Measurements from ENCODE around the gene LCAT. TPM values are rescaled to one million over a fixed set of nuclear protein-coding genes. Genes with fewer than 3 reads are reported as not detected.

LCAT gene
- total and polyA plus RNA-seq, 2 experiments from 2014 or later: 13.7 to 18.9 TPM

DNA sequence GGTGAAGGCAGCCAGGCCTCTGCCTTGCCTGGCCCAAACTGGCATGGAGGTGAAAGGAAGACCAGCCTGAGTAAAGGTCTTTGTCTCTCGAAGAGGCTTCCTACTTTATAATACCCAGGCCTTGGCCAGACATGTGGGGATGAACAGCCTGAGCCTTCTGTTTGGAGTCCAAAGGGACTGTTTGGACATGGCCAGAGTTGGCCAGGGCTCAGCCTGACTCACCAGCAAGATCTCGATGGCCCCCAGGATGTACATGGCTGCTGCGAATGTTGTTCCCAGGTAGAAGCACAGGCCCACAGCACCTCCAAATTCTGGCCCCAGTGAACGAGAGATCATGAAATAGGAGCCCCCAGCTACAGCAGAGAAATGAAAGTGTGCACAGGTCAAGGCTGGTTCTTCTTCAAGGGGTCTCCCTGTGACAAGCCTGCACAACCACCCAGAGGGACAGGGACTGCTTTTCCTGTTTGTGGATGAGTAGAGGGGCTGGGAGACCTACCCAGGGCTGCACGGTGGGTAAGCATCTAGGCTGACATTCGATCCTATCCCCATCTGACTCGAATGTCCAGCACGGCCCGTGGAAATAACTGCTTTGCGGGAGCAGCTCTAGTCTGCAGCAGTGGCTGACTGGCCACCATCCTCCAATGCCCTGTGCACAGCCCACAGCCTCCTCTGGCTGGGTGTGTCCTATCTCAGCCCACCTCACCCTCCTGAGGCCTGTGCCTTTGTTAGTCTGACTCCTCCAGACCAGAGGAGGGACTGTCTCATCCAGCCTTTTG lies 10.7 kb upstream of the LCAT start:
- Mint-ChIP-seq H3K4me1 (no peaks in the 10 kb centered on the region; the same call in 2 of the 3 replicates), H3K9me3 (no peaks in the 10 kb centered on the region), H3K27me3 (ENCODE audit: insufficient read depth, low read depth, poor library complexity) (peaks cover 3% of the 10 kb centered on the region), H3K36me3 (ENCODE audit: low read depth) (peaks cover 40% of the 10 kb centered on the region), H3K4me3 (no peak overlapping the region), H3K27ac (no peak overlapping the region)
- Histone ChIP-seq H3K9me2 (ENCODE audit: insufficient read depth) (no peaks in the 10 kb centered on the region), H3F3A (replicated peaks; ENCODE audit: low read depth) (no peaks in the 10 kb centered on the region), H2AFZ (no peak overlapping the region), H3K27ac (ENCODE audit: low read depth) (no peak overlapping the region), H3K4me1 (ENCODE audit: insufficient read depth) (no peaks in the 10 kb centered on the region), H4K20me1 (replicated peaks; ENCODE audit: insufficient read depth) (peaks cover 4% of the 10 kb centered on the region; the same call in 1 of the 2 replicates), H3K36me3 (ENCODE audit: insufficient read depth) (no peaks in the 10 kb centered on the region; the same call in 1 of the 2 replicates), H3K4me3 (no peak overlapping the region), H3K27me3 (ENCODE audit: insufficient read depth) (no peaks in the 10 kb centered on the region), H3K79me2 (replicated peaks; ENCODE audit: insufficient read depth) (no peaks in the 10 kb centered on the region), H3K4me2 (no peak overlapping the region)
- DNase-seq (ENCODE audit: low spot score) (no peak), ATAC-seq (no peak)
- no peak for TF ChIP-seq EZH2phosphoT487 (IDR thresholded peaks at IDR 0.05; ENCODE audit: unreplicated experiment)
- no peak for TF ChIP-seq ZNF331 (CRISPR knock-in tag; IDR thresholded peaks at IDR 0.05; ENCODE audit: low read depth)
- TF ChIP-seq, protein P1, sequence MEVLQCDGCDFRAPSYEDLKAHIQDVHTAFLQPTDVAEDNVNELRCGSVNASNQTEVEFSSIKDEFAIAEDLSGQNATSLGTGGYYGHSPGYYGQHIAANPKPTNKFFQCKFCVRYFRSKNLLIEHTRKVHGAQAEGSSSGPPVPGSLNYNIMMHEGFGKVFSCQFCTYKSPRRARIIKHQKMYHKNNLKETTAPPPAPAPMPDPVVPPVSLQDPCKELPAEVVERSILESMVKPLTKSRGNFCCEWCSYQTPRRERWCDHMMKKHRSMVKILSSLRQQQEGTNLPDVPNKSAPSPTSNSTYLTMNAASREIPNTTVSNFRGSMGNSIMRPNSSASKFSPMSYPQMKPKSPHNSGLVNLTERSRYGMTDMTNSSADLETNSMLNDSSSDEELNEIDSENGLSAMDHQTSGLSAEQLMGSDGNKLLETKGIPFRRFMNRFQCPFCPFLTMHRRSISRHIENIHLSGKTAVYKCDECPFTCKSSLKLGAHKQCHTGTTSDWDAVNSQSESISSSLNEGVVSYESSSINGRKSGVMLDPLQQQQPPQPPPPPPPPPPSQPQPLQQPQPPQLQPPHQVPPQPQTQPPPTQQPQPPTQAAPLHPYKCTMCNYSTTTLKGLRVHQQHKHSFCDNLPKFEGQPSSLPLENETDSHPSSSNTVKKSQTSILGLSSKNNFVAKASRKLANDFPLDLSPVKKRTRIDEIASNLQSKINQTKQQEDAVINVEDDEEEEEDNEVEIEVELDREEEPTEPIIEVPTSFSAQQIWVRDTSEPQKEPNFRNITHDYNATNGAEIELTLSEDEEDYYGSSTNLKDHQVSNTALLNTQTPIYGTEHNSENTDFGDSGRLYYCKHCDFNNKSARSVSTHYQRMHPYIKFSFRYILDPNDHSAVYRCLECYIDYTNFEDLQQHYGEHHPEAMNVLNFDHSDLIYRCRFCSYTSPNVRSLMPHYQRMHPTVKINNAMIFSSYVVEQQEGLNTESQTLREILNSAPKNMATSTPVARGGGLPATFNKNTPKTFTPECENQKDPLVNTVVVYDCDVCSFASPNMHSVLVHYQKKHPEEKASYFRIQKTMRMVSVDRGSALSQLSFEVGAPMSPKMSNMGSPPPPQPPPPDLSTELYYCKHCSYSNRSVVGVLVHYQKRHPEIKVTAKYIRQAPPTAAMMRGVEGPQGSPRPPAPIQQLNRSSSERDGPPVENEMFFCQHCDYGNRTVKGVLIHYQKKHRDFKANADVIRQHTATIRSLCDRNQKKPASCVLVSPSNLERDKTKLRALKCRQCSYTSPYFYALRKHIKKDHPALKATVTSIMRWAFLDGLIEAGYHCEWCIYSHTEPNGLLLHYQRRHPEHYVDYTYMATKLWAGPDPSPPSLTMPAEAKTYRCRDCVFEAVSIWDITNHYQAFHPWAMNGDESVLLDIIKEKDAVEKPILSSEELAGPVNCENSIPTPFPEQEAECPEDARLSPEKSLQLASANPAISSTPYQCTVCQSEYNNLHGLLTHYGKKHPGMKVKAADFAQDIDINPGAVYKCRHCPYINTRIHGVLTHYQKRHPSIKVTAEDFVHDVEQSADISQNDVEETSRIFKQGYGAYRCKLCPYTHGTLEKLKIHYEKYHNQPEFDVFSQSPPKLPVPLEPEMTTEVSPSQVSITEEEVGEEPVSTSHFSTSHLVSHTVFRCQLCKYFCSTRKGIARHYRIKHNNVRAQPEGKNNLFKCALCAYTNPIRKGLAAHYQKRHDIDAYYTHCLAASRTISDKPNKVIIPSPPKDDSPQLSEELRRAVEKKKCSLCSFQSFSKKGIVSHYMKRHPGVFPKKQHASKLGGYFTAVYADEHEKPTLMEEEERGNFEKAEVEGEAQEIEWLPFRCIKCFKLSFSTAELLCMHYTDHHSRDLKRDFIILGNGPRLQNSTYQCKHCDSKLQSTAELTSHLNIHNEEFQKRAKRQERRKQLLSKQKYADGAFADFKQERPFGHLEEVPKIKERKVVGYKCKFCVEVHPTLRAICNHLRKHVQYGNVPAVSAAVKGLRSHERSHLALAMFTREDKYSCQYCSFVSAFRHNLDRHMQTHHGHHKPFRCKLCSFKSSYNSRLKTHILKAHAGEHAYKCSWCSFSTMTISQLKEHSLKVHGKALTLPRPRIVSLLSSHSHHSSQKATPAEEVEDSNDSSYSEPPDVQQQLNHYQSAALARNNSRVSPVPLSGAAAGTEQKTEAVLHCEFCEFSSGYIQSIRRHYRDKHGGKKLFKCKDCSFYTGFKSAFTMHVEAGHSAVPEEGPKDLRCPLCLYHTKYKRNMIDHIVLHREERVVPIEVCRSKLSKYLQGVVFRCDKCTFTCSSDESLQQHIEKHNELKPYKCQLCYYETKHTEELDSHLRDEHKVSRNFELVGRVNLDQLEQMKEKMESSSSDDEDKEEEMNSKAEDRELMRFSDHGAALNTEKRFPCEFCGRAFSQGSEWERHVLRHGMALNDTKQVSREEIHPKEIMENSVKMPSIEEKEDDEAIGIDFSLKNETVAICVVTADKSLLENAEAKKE (CRISPR knock-in tag; IDR thresholded peaks at IDR 0.05): no peak
- TF ChIP-seq, protein P2, sequence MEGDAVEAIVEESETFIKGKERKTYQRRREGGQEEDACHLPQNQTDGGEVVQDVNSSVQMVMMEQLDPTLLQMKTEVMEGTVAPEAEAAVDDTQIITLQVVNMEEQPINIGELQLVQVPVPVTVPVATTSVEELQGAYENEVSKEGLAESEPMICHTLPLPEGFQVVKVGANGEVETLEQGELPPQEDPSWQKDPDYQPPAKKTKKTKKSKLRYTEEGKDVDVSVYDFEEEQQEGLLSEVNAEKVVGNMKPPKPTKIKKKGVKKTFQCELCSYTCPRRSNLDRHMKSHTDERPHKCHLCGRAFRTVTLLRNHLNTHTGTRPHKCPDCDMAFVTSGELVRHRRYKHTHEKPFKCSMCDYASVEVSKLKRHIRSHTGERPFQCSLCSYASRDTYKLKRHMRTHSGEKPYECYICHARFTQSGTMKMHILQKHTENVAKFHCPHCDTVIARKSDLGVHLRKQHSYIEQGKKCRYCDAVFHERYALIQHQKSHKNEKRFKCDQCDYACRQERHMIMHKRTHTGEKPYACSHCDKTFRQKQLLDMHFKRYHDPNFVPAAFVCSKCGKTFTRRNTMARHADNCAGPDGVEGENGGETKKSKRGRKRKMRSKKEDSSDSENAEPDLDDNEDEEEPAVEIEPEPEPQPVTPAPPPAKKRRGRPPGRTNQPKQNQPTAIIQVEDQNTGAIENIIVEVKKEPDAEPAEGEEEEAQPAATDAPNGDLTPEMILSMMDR (conservative IDR thresholded peaks at IDR 0.05; ENCODE audit: low read depth in 2 of 2): no peak
- TF ChIP-seq STAT1 (IDR thresholded peaks at IDR 0.05; ENCODE audit: unreplicated experiment): no peak
- TF ChIP-seq POLR2AphosphoS5 (IDR thresholded peaks at IDR 0.05; ENCODE audit: low read depth): no peak
- no peak for TF ChIP-seq JUNB (IDR thresholded peaks at IDR 0.05; ENCODE audit: unreplicated experiment)
- no peak for TF ChIP-seq EZH2 (IDR thresholded peaks at IDR 0.05; ENCODE audit: low read depth, unreplicated experiment)
- TF ChIP-seq, protein P3, sequence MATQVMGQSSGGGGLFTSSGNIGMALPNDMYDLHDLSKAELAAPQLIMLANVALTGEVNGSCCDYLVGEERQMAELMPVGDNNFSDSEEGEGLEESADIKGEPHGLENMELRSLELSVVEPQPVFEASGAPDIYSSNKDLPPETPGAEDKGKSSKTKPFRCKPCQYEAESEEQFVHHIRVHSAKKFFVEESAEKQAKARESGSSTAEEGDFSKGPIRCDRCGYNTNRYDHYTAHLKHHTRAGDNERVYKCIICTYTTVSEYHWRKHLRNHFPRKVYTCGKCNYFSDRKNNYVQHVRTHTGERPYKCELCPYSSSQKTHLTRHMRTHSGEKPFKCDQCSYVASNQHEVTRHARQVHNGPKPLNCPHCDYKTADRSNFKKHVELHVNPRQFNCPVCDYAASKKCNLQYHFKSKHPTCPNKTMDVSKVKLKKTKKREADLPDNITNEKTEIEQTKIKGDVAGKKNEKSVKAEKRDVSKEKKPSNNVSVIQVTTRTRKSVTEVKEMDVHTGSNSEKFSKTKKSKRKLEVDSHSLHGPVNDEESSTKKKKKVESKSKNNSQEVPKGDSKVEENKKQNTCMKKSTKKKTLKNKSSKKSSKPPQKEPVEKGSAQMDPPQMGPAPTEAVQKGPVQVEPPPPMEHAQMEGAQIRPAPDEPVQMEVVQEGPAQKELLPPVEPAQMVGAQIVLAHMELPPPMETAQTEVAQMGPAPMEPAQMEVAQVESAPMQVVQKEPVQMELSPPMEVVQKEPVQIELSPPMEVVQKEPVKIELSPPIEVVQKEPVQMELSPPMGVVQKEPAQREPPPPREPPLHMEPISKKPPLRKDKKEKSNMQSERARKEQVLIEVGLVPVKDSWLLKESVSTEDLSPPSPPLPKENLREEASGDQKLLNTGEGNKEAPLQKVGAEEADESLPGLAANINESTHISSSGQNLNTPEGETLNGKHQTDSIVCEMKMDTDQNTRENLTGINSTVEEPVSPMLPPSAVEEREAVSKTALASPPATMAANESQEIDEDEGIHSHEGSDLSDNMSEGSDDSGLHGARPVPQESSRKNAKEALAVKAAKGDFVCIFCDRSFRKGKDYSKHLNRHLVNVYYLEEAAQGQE (IDR thresholded peaks at IDR 0.05; ENCODE audit: unreplicated experiment): no peak
- TF ChIP-seq, protein P4, sequence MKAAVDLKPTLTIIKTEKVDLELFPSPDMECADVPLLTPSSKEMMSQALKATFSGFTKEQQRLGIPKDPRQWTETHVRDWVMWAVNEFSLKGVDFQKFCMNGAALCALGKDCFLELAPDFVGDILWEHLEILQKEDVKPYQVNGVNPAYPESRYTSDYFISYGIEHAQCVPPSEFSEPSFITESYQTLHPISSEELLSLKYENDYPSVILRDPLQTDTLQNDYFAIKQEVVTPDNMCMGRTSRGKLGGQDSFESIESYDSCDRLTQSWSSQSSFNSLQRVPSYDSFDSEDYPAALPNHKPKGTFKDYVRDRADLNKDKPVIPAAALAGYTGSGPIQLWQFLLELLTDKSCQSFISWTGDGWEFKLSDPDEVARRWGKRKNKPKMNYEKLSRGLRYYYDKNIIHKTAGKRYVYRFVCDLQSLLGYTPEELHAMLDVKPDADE (IDR thresholded peaks at IDR 0.05): no peak
- TF ChIP-seq NANOG (IDR thresholded peaks at IDR 0.05; ENCODE audit: borderline replicate concordance): no peak
- TF ChIP-seq CREB1 (CRISPR knock-in tag; IDR thresholded peaks at IDR 0.05; ENCODE audit: low read depth): no peak

Measured in GM23338 (cell line).